ENCODE data around the gene BOLA2.
"Not testable (repeated sequence)": the region's sequence is repeated elsewhere in the genome, so short reads cannot be mapped to it uniquely, and the experiment has no call there.

DNA sequence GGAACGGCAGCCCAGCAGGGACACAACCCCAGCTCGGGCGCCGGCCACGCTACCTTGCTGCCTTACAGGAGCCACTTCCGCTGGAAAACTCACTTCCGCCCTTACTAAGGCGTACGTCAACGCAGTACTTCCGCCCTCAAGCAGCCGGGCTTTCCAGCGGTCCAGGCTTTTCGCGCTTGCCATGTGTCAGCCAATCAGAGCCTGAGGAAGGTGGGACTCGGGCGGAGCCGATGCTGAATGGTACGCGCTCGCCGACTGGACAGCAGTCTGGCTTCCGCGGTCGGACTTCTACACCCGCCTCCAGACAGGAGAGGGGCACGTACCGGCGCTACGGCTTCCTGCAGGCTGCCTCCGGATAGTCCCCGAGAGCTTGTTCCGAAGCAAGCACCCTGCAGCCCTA lies at the start of gene BOLA2, which contains the start of gene SLX1B:
- TF ChIP-seq, protein P1, sequence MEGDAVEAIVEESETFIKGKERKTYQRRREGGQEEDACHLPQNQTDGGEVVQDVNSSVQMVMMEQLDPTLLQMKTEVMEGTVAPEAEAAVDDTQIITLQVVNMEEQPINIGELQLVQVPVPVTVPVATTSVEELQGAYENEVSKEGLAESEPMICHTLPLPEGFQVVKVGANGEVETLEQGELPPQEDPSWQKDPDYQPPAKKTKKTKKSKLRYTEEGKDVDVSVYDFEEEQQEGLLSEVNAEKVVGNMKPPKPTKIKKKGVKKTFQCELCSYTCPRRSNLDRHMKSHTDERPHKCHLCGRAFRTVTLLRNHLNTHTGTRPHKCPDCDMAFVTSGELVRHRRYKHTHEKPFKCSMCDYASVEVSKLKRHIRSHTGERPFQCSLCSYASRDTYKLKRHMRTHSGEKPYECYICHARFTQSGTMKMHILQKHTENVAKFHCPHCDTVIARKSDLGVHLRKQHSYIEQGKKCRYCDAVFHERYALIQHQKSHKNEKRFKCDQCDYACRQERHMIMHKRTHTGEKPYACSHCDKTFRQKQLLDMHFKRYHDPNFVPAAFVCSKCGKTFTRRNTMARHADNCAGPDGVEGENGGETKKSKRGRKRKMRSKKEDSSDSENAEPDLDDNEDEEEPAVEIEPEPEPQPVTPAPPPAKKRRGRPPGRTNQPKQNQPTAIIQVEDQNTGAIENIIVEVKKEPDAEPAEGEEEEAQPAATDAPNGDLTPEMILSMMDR (conservative IDR thresholded peaks at IDR 0.05 in 1 of 2, IDR thresholded peaks at IDR 0.05 in 1 of 2; ENCODE audit: low read depth in 1 of 2, low read length in 2 of 2) = not testable (repeated sequence)
- not testable (repeated sequence) for TF ChIP-seq EZH2 (IDR thresholded peaks at IDR 0.05; ENCODE audit: low read length, missing control alignments)

All from fibroblast of lung (primary cell).